Suprapubic skin (tissue), 3 donors: ENCODE measurements around the gene PLEKHG3.

Experiments used
- POLR2A ChIP-seq, 2 donors: fragments of 450-650 bp; IDR thresholded peaks; one replicate each; pipeline ENCODE4 v1.6.1; 2017; ENCODE audit warnings: antibody characterized with exemption in 2 of 2, mild to moderate bottlenecking in 2 of 2, moderate library complexity in 2 of 2
- TF ChIP-seq, protein P1 (sequence below), 2 donors: fragments of 200-600 bp in 1 of 2; fragments of 450-650 bp in 1 of 2; sonication (generic) in 1 of 2; IDR thresholded peaks; one replicate each; pipeline ENCODE4 v1.5.1; 2016 to 2019; ENCODE audit warnings: antibody characterized with exemption in 2 of 2, mild to moderate bottlenecking in 1 of 2, moderate library complexity in 1 of 2

DNA sequence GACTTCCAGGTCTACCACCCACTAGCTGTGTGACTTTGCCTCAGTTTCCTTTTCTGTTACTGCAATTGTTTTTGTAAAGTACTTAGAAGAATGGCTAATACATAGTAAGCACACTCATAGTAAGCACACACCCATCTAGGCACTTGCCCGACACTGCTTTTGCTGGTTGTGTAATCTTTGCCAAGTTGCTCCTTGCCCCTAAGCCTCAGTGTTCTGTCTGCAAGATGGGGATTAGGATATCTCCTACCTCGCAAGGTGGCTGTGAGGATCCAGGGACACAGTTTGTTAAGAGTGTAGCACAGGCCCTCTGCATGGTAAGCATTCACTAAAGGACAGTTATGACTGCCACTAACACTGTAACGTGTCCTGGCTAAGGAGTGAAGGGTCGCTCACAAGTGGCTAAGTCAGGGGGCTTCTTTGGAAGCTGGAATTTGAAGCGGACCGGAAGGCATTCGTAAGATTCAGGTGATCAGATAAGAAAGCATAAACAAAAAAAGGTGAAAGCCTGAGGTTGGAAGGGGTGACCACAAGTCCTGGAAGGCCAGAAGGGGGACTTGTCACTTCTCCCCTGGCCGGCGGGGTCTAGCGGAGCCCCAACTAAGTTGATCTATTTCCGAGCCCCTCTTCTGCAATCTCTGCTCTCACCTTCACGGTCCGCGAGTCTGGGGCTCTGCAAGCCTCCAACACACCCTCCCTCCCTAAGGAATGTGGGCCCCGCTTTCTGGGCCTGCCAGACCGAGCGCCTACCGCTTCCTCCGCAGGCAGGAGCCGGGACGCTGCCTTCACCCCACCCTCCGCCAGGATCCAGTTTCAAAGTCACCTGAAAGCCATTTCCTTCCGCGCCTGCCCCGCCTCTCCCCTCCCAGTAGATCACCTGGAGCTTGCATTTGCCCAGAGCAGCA, 1.5 kb upstream of the PLEKHG3 start:
- TF ChIP-seq, protein P1, sequence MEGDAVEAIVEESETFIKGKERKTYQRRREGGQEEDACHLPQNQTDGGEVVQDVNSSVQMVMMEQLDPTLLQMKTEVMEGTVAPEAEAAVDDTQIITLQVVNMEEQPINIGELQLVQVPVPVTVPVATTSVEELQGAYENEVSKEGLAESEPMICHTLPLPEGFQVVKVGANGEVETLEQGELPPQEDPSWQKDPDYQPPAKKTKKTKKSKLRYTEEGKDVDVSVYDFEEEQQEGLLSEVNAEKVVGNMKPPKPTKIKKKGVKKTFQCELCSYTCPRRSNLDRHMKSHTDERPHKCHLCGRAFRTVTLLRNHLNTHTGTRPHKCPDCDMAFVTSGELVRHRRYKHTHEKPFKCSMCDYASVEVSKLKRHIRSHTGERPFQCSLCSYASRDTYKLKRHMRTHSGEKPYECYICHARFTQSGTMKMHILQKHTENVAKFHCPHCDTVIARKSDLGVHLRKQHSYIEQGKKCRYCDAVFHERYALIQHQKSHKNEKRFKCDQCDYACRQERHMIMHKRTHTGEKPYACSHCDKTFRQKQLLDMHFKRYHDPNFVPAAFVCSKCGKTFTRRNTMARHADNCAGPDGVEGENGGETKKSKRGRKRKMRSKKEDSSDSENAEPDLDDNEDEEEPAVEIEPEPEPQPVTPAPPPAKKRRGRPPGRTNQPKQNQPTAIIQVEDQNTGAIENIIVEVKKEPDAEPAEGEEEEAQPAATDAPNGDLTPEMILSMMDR (IDR thresholded peaks at IDR 0.05), result no peak
- TF ChIP-seq POLR2A (IDR thresholded peaks at IDR 0.05), result no peak
